Large intestine (tissue), 12 donors: ENCODE measurements around the gene CRP. TPM values are rescaled to one million over a fixed set of nuclear protein-coding genes. Genes with fewer than 3 reads are reported as not detected.

Source experiments
- DNase-seq, 2 donors: peaks; one replicate each; pipeline versions ENCODE4 v3.0.0 to v3.0.0-alpha.2; 2013
- H3K27ac ChIP-seq: one replicate; pipeline ENCODE4 v1.5.1; 2013; ENCODE audit warnings: low read length
- H3K27me3 ChIP-seq: 2 replicates; pipeline ENCODE4 v1.6.1; 2013; ENCODE audit warnings: low read length; ENCODE audit not compliant: control insufficient read depth, insufficient read depth
- H3K36me3 ChIP-seq: 2 replicates; pipeline ENCODE4 v1.6.1; 2013; ENCODE audit warnings: low read length; ENCODE audit not compliant: control insufficient read depth, insufficient read depth
- H3K4me1 ChIP-seq: one replicate; pipeline ENCODE4 v1.6.1; 2013; ENCODE audit warnings: low read length; ENCODE audit not compliant: control insufficient read depth, insufficient read depth
- H3K4me3 ChIP-seq: one replicate; pipeline ENCODE4 v1.5.1; 2013; ENCODE audit warnings: low read length
- H3K9me3 ChIP-seq: one replicate; pipeline ENCODE4 v1.6.1; 2013; ENCODE audit warnings: mild to moderate bottlenecking, low read depth, low read length, moderate library complexity; ENCODE audit not compliant: control insufficient read depth
- WGBS: methylation state at CpG from one replicate; pipeline ENCODE4 v1.1.5; 2013; ENCODE audit warnings: low lambda C conversion rate; ENCODE audit not compliant: insufficient coverage; 5-methylcytosine and 5-hydroxymethylcytosine counted together
- long read RNA-seq, 11 donors: transcript quantifications; one replicate each; lab custom pipeline, GENCODE V29; 2026
- polyA plus RNA-seq: library from polyadenylated mRNA; unstranded; fragments of 120-200 nt; gene quantifications from one replicate; pipeline ENCODE4 v1.2.1, GENCODE V29; 2013

The CRP gene
- polyA plus RNA-seq = not detected
- long read RNA-seq, donor 1 = 0 reads
- long read RNA-seq, donor 2 = 0 reads
- long read RNA-seq, donor 3 = 0 reads
- long read RNA-seq, donor 4 = 0 reads
- long read RNA-seq, donor 5 = 0 reads
- long read RNA-seq, donor 6 = 0 reads
- long read RNA-seq, donor 7 = 0 reads
- long read RNA-seq, donor 8 = 0 reads
- long read RNA-seq, donor 9 = 0 reads
- long read RNA-seq, donor 10 = 0 reads
- long read RNA-seq, donor 11 = 0 reads

- Histone ChIP-seq H3K4me1 (peaks cover 7% of the 10 kb centered on the region), H3K9me3 (peaks cover 6% of the 10 kb centered on the region), H3K27me3 (no peaks in the 10 kb centered on the region), H3K27ac (no peak within 1 kb of the TSS), H3K36me3 (no peaks in the 10 kb centered on the region), H3K4me3 (no peak within 1 kb of the TSS)
- no CpG with 5 or more reads among the region's 6 CpGs for WGBS
- DNase-seq = no peak
Observed at GRCh38 chr1:159714529-159714928, at the start of gene CRP. TSS of gene CRP (minus strand) at chr1:159714589. CDS start at chr1:159714485, 104 bp downstream.

- DNase-seq = no peak
- Histone ChIP-seq H3K36me3 (no peaks in the 10 kb centered on the region), H3K27me3 (no peaks in the 10 kb centered on the region), H3K27ac (no peak overlapping the region), H3K4me1 (peaks cover 7% of the 10 kb centered on the region), H3K9me3 (no peaks in the 10 kb centered on the region), H3K4me3 (no peak overlapping the region)
- WGBS = no CpG with 5 or more reads among the region's 1 CpG
Observed at GRCh38 chr1:159763686-159764085, 49.3 kb upstream of the CRP start.

GRCh38 chr1:159756397-159756796, 42.0 kb upstream of the CRP start:
- Histone ChIP-seq H3K36me3 (no peaks in the 10 kb centered on the region), H3K4me3 (no peak overlapping the region), H3K27ac (no peak overlapping the region), H3K4me1 (peaks cover 21% of the 10 kb centered on the region), H3K9me3 (no peaks in the 10 kb centered on the region), H3K27me3 (no peaks in the 10 kb centered on the region)
- DNase-seq = peak; percentile 52 to 76

- Histone ChIP-seq H3K27ac (no peak overlapping the region), H3K4me1 (peaks cover 23% of the 10 kb centered on the region), H3K27me3 (no peaks in the 10 kb centered on the region), H3K4me3 (no peak overlapping the region), H3K9me3 (no peaks in the 10 kb centered on the region), H3K36me3 (no peaks in the 10 kb centered on the region)
- WGBS = 40% methylated on average over 1 of the region's 3 CpGs
- DNase-seq = no peak
Observed at GRCh38 chr1:159755451-159756007, 41.1 kb upstream of the CRP start.

- 60% methylated on average over 3 of the region's 4 CpGs for WGBS
- Histone ChIP-seq H3K27me3 (no peaks in the 10 kb centered on the region), H3K4me3 (no peak overlapping the region), H3K27ac (peak overlapping the region; percentile 66), H3K4me1 (peaks cover 23% of the 10 kb centered on the region), H3K36me3 (no peaks in the 10 kb centered on the region), H3K9me3 (no peaks in the 10 kb centered on the region)
- DNase-seq = peak; percentile 73 to 86
Observed at GRCh38 chr1:159753386-159753785, 39.0 kb upstream of the CRP start.

- WGBS = no CpG with 5 or more reads among the region's 4 CpGs
- Histone ChIP-seq H3K9me3 (no peaks in the 10 kb centered on the region), H3K36me3 (no peaks in the 10 kb centered on the region), H3K4me3 (no peak overlapping the region), H3K27ac (peak overlapping the region; percentile 66), H3K27me3 (no peaks in the 10 kb centered on the region), H3K4me1 (peaks cover 25% of the 10 kb centered on the region)
- DNase-seq = peak; percentile 83 to 91
Observed at GRCh38 chr1:159752135-159752580, 37.8 kb upstream of the CRP start.

- Histone ChIP-seq H3K27me3 (no peaks in the 10 kb centered on the region), H3K4me1 (peaks cover 25% of the 10 kb centered on the region), H3K4me3 (no peak overlapping the region), H3K9me3 (no peaks in the 10 kb centered on the region), H3K36me3 (no peaks in the 10 kb centered on the region), H3K27ac (no peak overlapping the region)
- no peak for DNase-seq
Observed at GRCh38 chr1:159751031-159751430, 36.6 kb upstream of the CRP start.

GRCh38 chr1:159750621-159751020, 36.2 kb upstream of the CRP start:
- no peak overlapping the region for H3K27ac ChIP-seq

GRCh38 chr1:159749630-159750029, 35.2 kb upstream of the CRP start:
- no peak for DNase-seq
- no peaks in the 10 kb centered on the region for H3K27me3 ChIP-seq
- no peak overlapping the region for H3K4me3 ChIP-seq
- H3K27ac ChIP-seq = no peak overlapping the region
- no peaks in the 10 kb centered on the region for H3K36me3 ChIP-seq
- H3K4me1 ChIP-seq = peaks cover 25% of the 10 kb centered on the region
- H3K9me3 ChIP-seq = no peaks in the 10 kb centered on the region
- 100% methylated on average over 1 of the region's 2 CpGs for whole genome bisulfite sequencing

More at GRCh38 chr1:159750621-159751020, 36.2 kb upstream of the CRP start:
- no peak for DNase-seq
- H3K36me3 ChIP-seq = no peaks in the 10 kb centered on the region
- H3K27me3 ChIP-seq = no peaks in the 10 kb centered on the region
- no peak overlapping the region for H3K4me3 ChIP-seq
- H3K9me3 ChIP-seq = no peaks in the 10 kb centered on the region
- peaks cover 25% of the 10 kb centered on the region for H3K4me1 ChIP-seq

GRCh38 chr1:159748370-159748769, 34.0 kb upstream of the CRP start:
- no peaks in the 10 kb centered on the region for H3K27me3 ChIP-seq
- H3K4me3 ChIP-seq = no peak overlapping the region
- no peaks in the 10 kb centered on the region for H3K36me3 ChIP-seq
- peaks cover 20% of the 10 kb centered on the region for H3K4me1 ChIP-seq
- no peak overlapping the region for H3K27ac ChIP-seq
- no CpG with 5 or more reads among the region's 1 CpG for WGBS
- no peaks in the 10 kb centered on the region for H3K9me3 ChIP-seq
- peak in 1 of 2 donors; percentile 50 for DNase-seq

- DNase-seq = no peak
- no peak overlapping the region for H3K4me3 ChIP-seq
- no peak overlapping the region for H3K27ac ChIP-seq
- no peaks in the 10 kb centered on the region for H3K36me3 ChIP-seq
- WGBS = 72% methylated on average over 2 of the region's 3 CpGs
- H3K27me3 ChIP-seq = no peaks in the 10 kb centered on the region
- peaks cover 7% of the 10 kb centered on the region for H3K4me1 ChIP-seq
- no peaks in the 10 kb centered on the region for H3K9me3 ChIP-seq
Observed at GRCh38 chr1:159746666-159747065, 32.3 kb upstream of the CRP start.
